Hematopoietic multipotent progenitor cell treated with erythropoietin and hydrocortisone succinate and interleukin-3 and kit ligand, for 6 days (in vitro differentiated cells): Measurements from ENCODE around the gene RPS6KL1.

Experiments used
- DNase-seq: peaks from one replicate; pipeline ENCODE4 v3.0.0-alpha.2; 2015

RPS6KL1 gene

GRCh38 chr14:74922752-74923401 is at the start of gene RPS6KL1:
RPS6KL1 (minus strand) TSS chr14:74923260; CDS start chr14:74921541, 1,719 bp downstream.
- peak; percentile 95 for DNase-seq

GRCh38 chr14:74968811-74969210 is 45.8 kb upstream of the RPS6KL1 start:
- no peak for DNase-seq

- DNase-seq: no peak
Observed at GRCh38 chr14:74965486-74966153, 42.6 kb upstream of the RPS6KL1 start.

GRCh38 chr14:74964787-74965485 is 41.9 kb upstream of the RPS6KL1 start:
- DNase-seq: no peak

GRCh38 chr14:74963705-74964271 is 40.7 kb upstream of the RPS6KL1 start:
- no peak for DNase-seq

GRCh38 chr14:74963178-74963704 is 40.2 kb upstream of the RPS6KL1 start:
- no peak for DNase-seq

- DNase-seq: peak; percentile 53
Observed at GRCh38 chr14:74962493-74962892, 39.4 kb upstream of the RPS6KL1 start.

- DNase-seq: no peak
Observed at GRCh38 chr14:74962046-74962445, 39.0 kb upstream of the RPS6KL1 start.

GRCh38 chr14:74961238-74961911 is 38.3 kb upstream of the RPS6KL1 start:
- no peak for DNase-seq

- DNase-seq: no peak
Observed at GRCh38 chr14:74960736-74961135, 37.7 kb upstream of the RPS6KL1 start.

GRCh38 chr14:74959596-74960180 is 36.6 kb upstream of the RPS6KL1 start:
- DNase-seq: no peak

GRCh38 chr14:74956280-74957072 is 33.4 kb upstream of the RPS6KL1 start:
- DNase-seq: no peak

GRCh38 chr14:74956027-74956279 is 32.9 kb upstream of the RPS6KL1 start:
- DNase-seq: no peak

GRCh38 chr14:74955229-74956026 is 32.4 kb upstream of the RPS6KL1 start, which contains the start of gene PGF:
PGF (minus strand) TSS chr14:74955597; CDS start chr14:74955242, 355 bp downstream.
- peak; percentile 62 for DNase-seq

- no peak for DNase-seq
Observed at GRCh38 chr14:74954947-74955228, 31.8 kb upstream of the RPS6KL1 start.

- DNase-seq: no peak
Observed at GRCh38 chr14:74954232-74954946, 31.3 kb upstream of the RPS6KL1 start.

- no peak for DNase-seq
Observed at GRCh38 chr14:74953686-74954085, 30.6 kb upstream of the RPS6KL1 start.

GRCh38 chr14:74952697-74953484 is 29.8 kb upstream of the RPS6KL1 start:
- DNase-seq: no peak

GRCh38 chr14:74952180-74952665 is 29.2 kb upstream of the RPS6KL1 start:
- DNase-seq: no peak
